GM23248 (cell line): ENCODE results near the gene HTR2C.

Experiments used
- EZH2 ChIP-seq: fragments of 200-600 bp; sonication (generic); IDR thresholded peaks from 2 replicates; pipeline ENCODE4 v1.6.1; 2018; ENCODE audit warnings: antibody characterized with exemption, mild to moderate bottlenecking; ENCODE audit not compliant: insufficient read depth, poor library complexity, severe bottlenecking
- EZH2phosphoT487 ChIP-seq: fragments of 200-600 bp; sonication (generic); IDR thresholded peaks from 2 replicates; pipeline ENCODE4 v1.6.1; 2018; ENCODE audit warnings: antibody characterized with exemption, moderate library complexity, mild to moderate bottlenecking, low read depth; ENCODE audit not compliant: insufficient read depth

DNA sequence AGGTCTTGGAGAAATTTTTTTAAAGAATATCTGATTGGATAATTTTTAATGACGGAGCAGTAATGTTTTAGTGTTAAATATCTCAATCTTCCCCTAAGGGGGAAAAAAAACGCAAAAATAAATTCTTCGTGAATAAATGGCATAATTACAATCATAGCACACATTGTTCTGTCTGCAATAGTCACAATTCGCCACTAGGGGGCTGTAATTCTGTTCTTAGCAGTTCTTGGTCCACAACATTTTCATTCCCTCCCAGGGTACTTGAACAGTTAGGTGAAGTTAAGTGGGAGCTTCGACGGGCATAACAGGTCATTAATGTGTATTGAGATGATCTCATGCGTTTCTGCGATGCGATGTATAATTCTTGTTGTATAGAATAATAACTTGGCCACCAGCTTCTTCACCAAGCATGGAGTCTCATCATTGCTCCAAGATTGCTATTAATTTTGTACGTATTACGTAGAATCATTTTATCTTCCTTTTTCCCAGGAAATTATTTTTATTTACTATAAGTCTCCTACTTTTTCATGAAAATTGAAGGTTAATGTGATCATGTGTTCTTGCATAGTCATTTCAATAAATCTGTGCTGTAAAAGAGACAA lies 27.2 kb downstream of the HTR2C start:
- TF ChIP-seq EZH2 (no peak), EZH2phosphoT487 (no peak)
